ENCODE measurements around the gene CDKN3. TPM values are rescaled to one million over a fixed set of nuclear protein-coding genes. Genes with fewer than 3 reads are reported as not detected.
"Not testable (repeated sequence)": the region's sequence is repeated elsewhere in the genome, so short reads cannot be mapped to it uniquely, and the experiment has no call there.

CDKN3 gene
- total RNA-seq, 1 experiment from 2014 or later: 130 TPM

GRCh38 chr14:54370323-54371198 is 26.2 kb upstream of the CDKN3 start:
- no peak for DNase-seq (ENCODE audit: low read depth)

GRCh38 chr14:54374117-54374884 is 22.5 kb upstream of the CDKN3 start:
- no peak for DNase-seq (ENCODE audit: low read depth)

- no peak for DNase-seq (ENCODE audit: low read depth)
Observed at GRCh38 chr14:54377501-54377900, 19.3 kb upstream of the CDKN3 start.

- DNase-seq (ENCODE audit: low read depth): not testable (repeated sequence)
Observed at GRCh38 chr14:54378893-54379292, 17.9 kb upstream of the CDKN3 start.

- DNase-seq (ENCODE audit: low read depth): not testable (repeated sequence)
Observed at GRCh38 chr14:54380558-54380957, 16.2 kb upstream of the CDKN3 start.

- no peak for DNase-seq (ENCODE audit: low read depth)
Observed at GRCh38 chr14:54381821-54382220, 15.0 kb upstream of the CDKN3 start.

GRCh38 chr14:54383835-54384234 is 13.0 kb upstream of the CDKN3 start:
- no peak for DNase-seq (ENCODE audit: low read depth)

- no peak for DNase-seq (ENCODE audit: low read depth)
Observed at GRCh38 chr14:54385556-54385955, 11.3 kb upstream of the CDKN3 start.

GRCh38 chr14:54387328-54387727 is 9.5 kb upstream of the CDKN3 start:
- no peak for DNase-seq (ENCODE audit: low read depth)

- DNase-seq (ENCODE audit: low read depth): no peak
Observed at GRCh38 chr14:54392131-54392859, 4.5 kb upstream of the CDKN3 start.

- not testable (repeated sequence) for DNase-seq (ENCODE audit: low read depth)
Observed at GRCh38 chr14:54392986-54393884, 3.6 kb upstream of the CDKN3 start.

GRCh38 chr14:54394596-54394995 is 2.2 kb upstream of the CDKN3 start:
- no peak for DNase-seq (ENCODE audit: low read depth)

GRCh38 chr14:54395284-54395683 is 1.5 kb upstream of the CDKN3 start:
- DNase-seq (ENCODE audit: low read depth): no peak

GRCh38 chr14:54395716-54396115 is 1.1 kb upstream of the CDKN3 start:
- no peak for DNase-seq (ENCODE audit: low read depth)

GRCh38 chr14:54396183-54396492 is 669 bp upstream of the CDKN3 start:
- no peak for DNase-seq (ENCODE audit: low read depth)

- DNase-seq (ENCODE audit: low read depth): no peak
Observed at GRCh38 chr14:54399560-54399959, 2.8 kb downstream of the CDKN3 start.

- not testable (repeated sequence) for DNase-seq (ENCODE audit: low read depth)
Observed at GRCh38 chr14:54403401-54404005, 6.7 kb downstream of the CDKN3 start.

GRCh38 chr14:54410215-54410614 is 13.4 kb downstream of the CDKN3 start:
- no peak for DNase-seq (ENCODE audit: low read depth)

- DNase-seq (ENCODE audit: low read depth): no peak
Observed at GRCh38 chr14:54411371-54411770, 14.6 kb downstream of the CDKN3 start.

GRCh38 chr14:54420478-54421142 is 23.8 kb downstream of the CDKN3 start:
- peak; percentile 43 for DNase-seq (ENCODE audit: low read depth)
